ENCODE results near the gene TNFAIP8L1. TPM values are rescaled to one million over a fixed set of nuclear protein-coding genes. Genes with fewer than 3 reads are reported as not detected.

The TNFAIP8L1 gene
- total and polyA plus RNA-seq, 4 donors, result 15.6 to 29.0 (median 20.1) TPM

GRCh38 chr19:4699826-4700692 lies 60.7 kb downstream of the TNFAIP8L1 start:
- Histone ChIP-seq H3K36me3 (ENCODE audit: control insufficient read depth in 4 of 4, insufficient read depth in 3 of 4, low read depth in 1 of 4, low read length in 3 of 4) (peaks cover 28 to 52% (median 41%) of the 10 kb centered on the region in 4 donors), H3K9me3 (ENCODE audit: control insufficient read depth in 4 of 4, low read length in 3 of 4) (no peaks in the 10 kb centered on the region), H3K4me3 (ENCODE audit: low read depth in 1 of 3, low read length in 3 of 3) (no peak overlapping the region), H3K27me3 (ENCODE audit: control insufficient read depth in 4 of 4, insufficient read depth in 4 of 4, low read length in 3 of 4) (no peaks in the 10 kb centered on the region), H3K4me1 (ENCODE audit: control insufficient read depth in 4 of 4, insufficient read depth in 4 of 4, low read length in 3 of 4) (peaks cover 8 to 18% (median 11%) of the 10 kb centered on the region in 4 donors), H3K9ac (ENCODE audit: low read depth in 1 of 2, low read length in 2 of 2) (no peak overlapping the region), H3K27ac (ENCODE audit: low read depth in 1 of 2, low read length in 2 of 2) (no peak overlapping the region)
- WGBS, result 94% methylated on average over 33 of the region's 33 CpGs
- DNase-seq (ENCODE audit: low spot score), result no peak
- TF ChIP-seq HNF4A (conservative IDR thresholded peaks at IDR 0.05) (no peak), FOXA1 (IDR thresholded peaks at IDR 0.05) (no peak), NR2F2 (IDR thresholded peaks at IDR 0.05) (no peak), EGR1 (IDR thresholded peaks at IDR 0.05; ENCODE audit: low read depth in 2 of 2) (no peak), HNF4G (IDR thresholded peaks at IDR 0.05) (no peak), YY1 (IDR thresholded peaks at IDR 0.05) (no peak)
- TF ChIP-seq, protein P1, sequence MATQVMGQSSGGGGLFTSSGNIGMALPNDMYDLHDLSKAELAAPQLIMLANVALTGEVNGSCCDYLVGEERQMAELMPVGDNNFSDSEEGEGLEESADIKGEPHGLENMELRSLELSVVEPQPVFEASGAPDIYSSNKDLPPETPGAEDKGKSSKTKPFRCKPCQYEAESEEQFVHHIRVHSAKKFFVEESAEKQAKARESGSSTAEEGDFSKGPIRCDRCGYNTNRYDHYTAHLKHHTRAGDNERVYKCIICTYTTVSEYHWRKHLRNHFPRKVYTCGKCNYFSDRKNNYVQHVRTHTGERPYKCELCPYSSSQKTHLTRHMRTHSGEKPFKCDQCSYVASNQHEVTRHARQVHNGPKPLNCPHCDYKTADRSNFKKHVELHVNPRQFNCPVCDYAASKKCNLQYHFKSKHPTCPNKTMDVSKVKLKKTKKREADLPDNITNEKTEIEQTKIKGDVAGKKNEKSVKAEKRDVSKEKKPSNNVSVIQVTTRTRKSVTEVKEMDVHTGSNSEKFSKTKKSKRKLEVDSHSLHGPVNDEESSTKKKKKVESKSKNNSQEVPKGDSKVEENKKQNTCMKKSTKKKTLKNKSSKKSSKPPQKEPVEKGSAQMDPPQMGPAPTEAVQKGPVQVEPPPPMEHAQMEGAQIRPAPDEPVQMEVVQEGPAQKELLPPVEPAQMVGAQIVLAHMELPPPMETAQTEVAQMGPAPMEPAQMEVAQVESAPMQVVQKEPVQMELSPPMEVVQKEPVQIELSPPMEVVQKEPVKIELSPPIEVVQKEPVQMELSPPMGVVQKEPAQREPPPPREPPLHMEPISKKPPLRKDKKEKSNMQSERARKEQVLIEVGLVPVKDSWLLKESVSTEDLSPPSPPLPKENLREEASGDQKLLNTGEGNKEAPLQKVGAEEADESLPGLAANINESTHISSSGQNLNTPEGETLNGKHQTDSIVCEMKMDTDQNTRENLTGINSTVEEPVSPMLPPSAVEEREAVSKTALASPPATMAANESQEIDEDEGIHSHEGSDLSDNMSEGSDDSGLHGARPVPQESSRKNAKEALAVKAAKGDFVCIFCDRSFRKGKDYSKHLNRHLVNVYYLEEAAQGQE (IDR thresholded peaks at IDR 0.05), result no peak

- no peak for DNase-seq (ENCODE audit: low spot score)
- WGBS, result 95% methylated on average over 11 of the region's 11 CpGs
- peaks cover 6 to 18% (median 10%) of the 10 kb centered on the region in 4 donors for H3K4me1 ChIP-seq (ENCODE audit: control insufficient read depth in 4 of 4, insufficient read depth in 4 of 4, low read length in 3 of 4)
- H3K27me3 ChIP-seq (ENCODE audit: control insufficient read depth in 4 of 4, insufficient read depth in 4 of 4, low read length in 3 of 4), result no peaks in the 10 kb centered on the region
- TF ChIP-seq YY1 (IDR thresholded peaks at IDR 0.05) (no peak), NR2F2 (IDR thresholded peaks at IDR 0.05) (no peak), FOXA1 (IDR thresholded peaks at IDR 0.05) (no peak), GABPA (IDR thresholded peaks at IDR 0.05 in 1 of 2, conservative IDR thresholded peaks at IDR 0.05 in 1 of 2) (no peak), ATF3 (IDR thresholded peaks at IDR 0.05) (no peak), HNF4G (IDR thresholded peaks at IDR 0.05) (no peak), JUND (IDR thresholded peaks at IDR 0.05) (no peak), MAX (IDR thresholded peaks at IDR 0.05) (no peak)
- H3K36me3 ChIP-seq (ENCODE audit: control insufficient read depth in 4 of 4, insufficient read depth in 3 of 4, low read depth in 1 of 4, low read length in 3 of 4), result peaks cover 28 to 52% (median 41%) of the 10 kb centered on the region in 4 donors
- no peak overlapping the region for H3K27ac ChIP-seq (ENCODE audit: low read depth in 1 of 2, low read length in 2 of 2)
- H3K9me3 ChIP-seq (ENCODE audit: control insufficient read depth in 4 of 4, low read length in 3 of 4), result no peaks in the 10 kb centered on the region
- no peak overlapping the region for H3K9ac ChIP-seq (ENCODE audit: low read depth in 1 of 2, low read length in 2 of 2)
- H3K4me3 ChIP-seq (ENCODE audit: low read depth in 1 of 3, low read length in 3 of 3), result no peak overlapping the region
Measured at GRCh38 chr19:4700693-4700970, 61.3 kb downstream of the TNFAIP8L1 start.

GRCh38 chr19:4701557-4701956 lies 62.2 kb downstream of the TNFAIP8L1 start:
- Histone ChIP-seq H3K4me1 (ENCODE audit: control insufficient read depth in 4 of 4, insufficient read depth in 4 of 4, low read length in 3 of 4) (peaks cover 6 to 22% (median 18%) of the 10 kb centered on the region in 4 donors), H3K27ac (ENCODE audit: low read depth in 1 of 2, low read length in 2 of 2) (no peak overlapping the region), H3K4me3 (ENCODE audit: low read depth in 1 of 3, low read length in 3 of 3) (no peak overlapping the region), H3K9me3 (ENCODE audit: control insufficient read depth in 4 of 4, low read length in 3 of 4) (no peaks in the 10 kb centered on the region), H3K9ac (ENCODE audit: low read depth in 1 of 2, low read length in 2 of 2) (no peak overlapping the region), H3K27me3 (ENCODE audit: control insufficient read depth in 4 of 4, insufficient read depth in 4 of 4, low read length in 3 of 4) (no peaks in the 10 kb centered on the region), H3K36me3 (ENCODE audit: control insufficient read depth in 4 of 4, insufficient read depth in 3 of 4, low read depth in 1 of 4, low read length in 3 of 4) (peaks cover 28 to 52% (median 41%) of the 10 kb centered on the region in 4 donors)
- no peak for DNase-seq (ENCODE audit: low spot score)
- 91% methylated on average over 8 of the region's 8 CpGs for WGBS
- no peak for TF ChIP-seq HNF4A (conservative IDR thresholded peaks at IDR 0.05)
- no peak for TF ChIP-seq RXRA (IDR thresholded peaks at IDR 0.05)
- no peak for TF ChIP-seq ZBTB33 (IDR thresholded peaks at IDR 0.05)
- no peak for TF ChIP-seq NR2F2 (IDR thresholded peaks at IDR 0.05)
- TF ChIP-seq, protein P2, sequence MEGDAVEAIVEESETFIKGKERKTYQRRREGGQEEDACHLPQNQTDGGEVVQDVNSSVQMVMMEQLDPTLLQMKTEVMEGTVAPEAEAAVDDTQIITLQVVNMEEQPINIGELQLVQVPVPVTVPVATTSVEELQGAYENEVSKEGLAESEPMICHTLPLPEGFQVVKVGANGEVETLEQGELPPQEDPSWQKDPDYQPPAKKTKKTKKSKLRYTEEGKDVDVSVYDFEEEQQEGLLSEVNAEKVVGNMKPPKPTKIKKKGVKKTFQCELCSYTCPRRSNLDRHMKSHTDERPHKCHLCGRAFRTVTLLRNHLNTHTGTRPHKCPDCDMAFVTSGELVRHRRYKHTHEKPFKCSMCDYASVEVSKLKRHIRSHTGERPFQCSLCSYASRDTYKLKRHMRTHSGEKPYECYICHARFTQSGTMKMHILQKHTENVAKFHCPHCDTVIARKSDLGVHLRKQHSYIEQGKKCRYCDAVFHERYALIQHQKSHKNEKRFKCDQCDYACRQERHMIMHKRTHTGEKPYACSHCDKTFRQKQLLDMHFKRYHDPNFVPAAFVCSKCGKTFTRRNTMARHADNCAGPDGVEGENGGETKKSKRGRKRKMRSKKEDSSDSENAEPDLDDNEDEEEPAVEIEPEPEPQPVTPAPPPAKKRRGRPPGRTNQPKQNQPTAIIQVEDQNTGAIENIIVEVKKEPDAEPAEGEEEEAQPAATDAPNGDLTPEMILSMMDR (IDR thresholded peaks at IDR 0.05; ENCODE audit: low read depth, low read length, missing input control), result no peak
- TF ChIP-seq, protein P1 (IDR thresholded peaks at IDR 0.05), result no peak

Data from liver (tissue), 9 donors.